ENCODE data around the gene SCAP.

Gene SCAP

DNA sequence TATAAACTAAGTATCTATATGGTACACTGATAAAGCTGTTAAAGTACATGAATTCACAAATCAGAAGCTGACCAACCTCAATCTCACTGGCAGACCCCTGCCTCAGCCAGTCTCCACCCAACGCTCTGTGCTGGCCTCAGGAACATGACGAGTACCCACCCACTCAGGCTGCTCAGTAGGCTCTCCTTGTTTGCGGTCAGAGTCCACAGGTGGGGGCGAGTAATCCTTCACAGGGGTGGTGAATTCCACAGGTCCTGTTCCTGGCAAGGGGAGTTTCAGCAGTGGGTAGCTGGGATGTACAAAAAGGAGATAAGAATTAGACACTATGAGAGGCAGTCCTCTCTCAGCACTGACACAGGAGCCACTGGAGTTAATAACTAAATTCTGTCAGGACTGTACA lies 40.9 kb downstream of the SCAP start:
- no peaks in the 10 kb centered on the region for H3K36me3 ChIP-seq (ENCODE audit: control insufficient read depth, insufficient read depth, low read length)
- no peak overlapping the region for H3K27ac ChIP-seq
- H3K9me3 ChIP-seq (ENCODE audit: control insufficient read depth, low read length) = no peaks in the 10 kb centered on the region
- no peaks in the 10 kb centered on the region for H3K4me1 ChIP-seq
- TF ChIP-seq, protein P1, sequence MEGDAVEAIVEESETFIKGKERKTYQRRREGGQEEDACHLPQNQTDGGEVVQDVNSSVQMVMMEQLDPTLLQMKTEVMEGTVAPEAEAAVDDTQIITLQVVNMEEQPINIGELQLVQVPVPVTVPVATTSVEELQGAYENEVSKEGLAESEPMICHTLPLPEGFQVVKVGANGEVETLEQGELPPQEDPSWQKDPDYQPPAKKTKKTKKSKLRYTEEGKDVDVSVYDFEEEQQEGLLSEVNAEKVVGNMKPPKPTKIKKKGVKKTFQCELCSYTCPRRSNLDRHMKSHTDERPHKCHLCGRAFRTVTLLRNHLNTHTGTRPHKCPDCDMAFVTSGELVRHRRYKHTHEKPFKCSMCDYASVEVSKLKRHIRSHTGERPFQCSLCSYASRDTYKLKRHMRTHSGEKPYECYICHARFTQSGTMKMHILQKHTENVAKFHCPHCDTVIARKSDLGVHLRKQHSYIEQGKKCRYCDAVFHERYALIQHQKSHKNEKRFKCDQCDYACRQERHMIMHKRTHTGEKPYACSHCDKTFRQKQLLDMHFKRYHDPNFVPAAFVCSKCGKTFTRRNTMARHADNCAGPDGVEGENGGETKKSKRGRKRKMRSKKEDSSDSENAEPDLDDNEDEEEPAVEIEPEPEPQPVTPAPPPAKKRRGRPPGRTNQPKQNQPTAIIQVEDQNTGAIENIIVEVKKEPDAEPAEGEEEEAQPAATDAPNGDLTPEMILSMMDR (IDR thresholded peaks at IDR 0.05) = no peak
- H3K4me3 ChIP-seq (ENCODE audit: low read depth, low read length) = no peak overlapping the region
- H3K9ac ChIP-seq = no peak overlapping the region
- H3K4me2 ChIP-seq (ENCODE audit: low read length) = no peak overlapping the region
- H2AFZ ChIP-seq = no peak overlapping the region
- H3K27me3 ChIP-seq (ENCODE audit: control insufficient read depth, insufficient read depth, low read length) = no peaks in the 10 kb centered on the region
- peaks cover 29% of the 10 kb centered on the region for H3K79me2 ChIP-seq

GRCh38 chr3:47433796-47434195 lies 41.9 kb downstream of the SCAP start:
- Histone ChIP-seq H2AFZ (no peak overlapping the region), H3K4me1 (no peaks in the 10 kb centered on the region), H3K27ac (no peak overlapping the region), H3K36me3 (ENCODE audit: control insufficient read depth, insufficient read depth, low read length) (no peaks in the 10 kb centered on the region), H3K4me2 (ENCODE audit: low read length) (no peak overlapping the region), H3K27me3 (ENCODE audit: control insufficient read depth, insufficient read depth, low read length) (no peaks in the 10 kb centered on the region), H3K9ac (no peak overlapping the region), H3K9me3 (ENCODE audit: control insufficient read depth, low read length) (no peaks in the 10 kb centered on the region), H3K4me3 (ENCODE audit: low read depth, low read length) (no peak overlapping the region), H3K79me2 (peaks cover 32% of the 10 kb centered on the region)
- TF ChIP-seq, protein P1 (IDR thresholded peaks at IDR 0.05) = no peak

GRCh38 chr3:47432673-47433072 lies 43.1 kb downstream of the SCAP start:
- H3K36me3 ChIP-seq (ENCODE audit: control insufficient read depth, insufficient read depth, low read length) = no peaks in the 10 kb centered on the region

GRCh38 chr3:47431225-47431624 lies 44.5 kb downstream of the SCAP start:
- Histone ChIP-seq H3K9ac (no peak overlapping the region), H3K27ac (no peak overlapping the region), H2AFZ (no peak overlapping the region), H3K9me3 (ENCODE audit: control insufficient read depth, low read length) (no peaks in the 10 kb centered on the region), H3K4me1 (no peaks in the 10 kb centered on the region), H3K27me3 (ENCODE audit: control insufficient read depth, insufficient read depth, low read length) (no peaks in the 10 kb centered on the region), H3K4me3 (ENCODE audit: low read depth, low read length) (no peak overlapping the region), H3K36me3 (ENCODE audit: control insufficient read depth, insufficient read depth, low read length) (no peaks in the 10 kb centered on the region), H3K79me2 (peaks cover 53% of the 10 kb centered on the region), H3K4me2 (ENCODE audit: low read length) (no peak overlapping the region)
- TF ChIP-seq, protein P1 (IDR thresholded peaks at IDR 0.05) = no peak

More at GRCh38 chr3:47432673-47433072, 43.1 kb downstream of the SCAP start:
- Histone ChIP-seq H3K79me2 (peaks cover 42% of the 10 kb centered on the region), H3K9ac (no peak overlapping the region), H2AFZ (no peak overlapping the region), H3K27me3 (ENCODE audit: control insufficient read depth, insufficient read depth, low read length) (no peaks in the 10 kb centered on the region), H3K4me3 (ENCODE audit: low read depth, low read length) (no peak overlapping the region), H3K27ac (no peak overlapping the region), H3K9me3 (ENCODE audit: control insufficient read depth, low read length) (no peaks in the 10 kb centered on the region), H3K4me2 (ENCODE audit: low read length) (no peak overlapping the region), H3K4me1 (no peaks in the 10 kb centered on the region)
- TF ChIP-seq, protein P1 (IDR thresholded peaks at IDR 0.05) = no peak

GRCh38 chr3:47430606-47431005 lies 45.1 kb downstream of the SCAP start:
- Histone ChIP-seq H3K79me2 (peaks cover 50% of the 10 kb centered on the region), H3K27ac (no peak overlapping the region), H3K4me2 (ENCODE audit: low read length) (no peak overlapping the region), H3K4me1 (no peaks in the 10 kb centered on the region), H3K4me3 (ENCODE audit: low read depth, low read length) (no peak overlapping the region), H3K27me3 (ENCODE audit: control insufficient read depth, insufficient read depth, low read length) (no peaks in the 10 kb centered on the region), H3K9me3 (ENCODE audit: control insufficient read depth, low read length) (no peaks in the 10 kb centered on the region), H3K36me3 (ENCODE audit: control insufficient read depth, insufficient read depth, low read length) (no peaks in the 10 kb centered on the region), H2AFZ (no peak overlapping the region), H3K9ac (no peak overlapping the region)
- TF ChIP-seq, protein P1 (IDR thresholded peaks at IDR 0.05) = no peak
